HG03139 (cell line): Measurements from ENCODE around the gene KCNG1.
"Not testable (repeated sequence)": the region's sequence is repeated elsewhere in the genome, so short reads cannot be mapped to it uniquely, and the experiment has no call there.

ENCODE experiments used
- ATAC-seq: cut with Tn5 transposase; IDR thresholded peaks from one replicate; pipeline ENCODE4 v1.9.1; 2021; ENCODE audit not compliant: unreplicated experiment

Gene KCNG1

GRCh38 chr20:50987493-50988210 lies 35.3 kb downstream of the KCNG1 start:
- ATAC-seq, result no peak

GRCh38 chr20:50983321-50983720 lies 39.6 kb downstream of the KCNG1 start:
- no peak for ATAC-seq

GRCh38 chr20:50982363-50982762 lies 40.5 kb downstream of the KCNG1 start:
- ATAC-seq, result no peak

GRCh38 chr20:50981714-50982048 lies 41.2 kb downstream of the KCNG1 start:
- no peak for ATAC-seq

- ATAC-seq, result no peak
These were observed 41.8 kb downstream of the KCNG1 start for GRCh38 chr20:50980851-50981713.

GRCh38 chr20:50980071-50980681 lies 42.7 kb downstream of the KCNG1 start:
- ATAC-seq, result no peak

GRCh38 chr20:50978533-50978932 lies 44.4 kb downstream of the KCNG1 start:
- not testable (repeated sequence) for ATAC-seq

GRCh38 chr20:50977066-50978021 lies 45.6 kb downstream of the KCNG1 start:
- no peak for ATAC-seq

- ATAC-seq, result no peak
These were observed 47.1 kb downstream of the KCNG1 start for GRCh38 chr20:50975701-50976330.

- ATAC-seq, result no peak
These were observed 53.0 kb downstream of the KCNG1 start for GRCh38 chr20:50969912-50970311.

GRCh38 chr20:50969435-50969834 lies 53.5 kb downstream of the KCNG1 start:
- ATAC-seq, result no peak

- ATAC-seq, result no peak
These were observed 54.6 kb downstream of the KCNG1 start for GRCh38 chr20:50968289-50968688.

GRCh38 chr20:50967586-50967985 lies 55.3 kb downstream of the KCNG1 start:
- ATAC-seq, result no peak

- no peak for ATAC-seq
These were observed 63.3 kb downstream of the KCNG1 start for GRCh38 chr20:50959543-50960126.

GRCh38 chr20:50958615-50959542 lies 64.0 kb downstream of the KCNG1 start, which contains the start of gene MOCS3:
MOCS3 (plus strand) TSS chr20:50958818; CDS start chr20:50958843, 25 bp downstream.
- peak; percentile 61 for ATAC-seq

- ATAC-seq, result peak; percentile 47
These were observed 64.9 kb downstream of the KCNG1 start, which contains the start of gene DPM1 for GRCh38 chr20:50957798-50958614. DPM1 (minus strand) TSS chr20:50958532; CDS start chr20:50958523, 9 bp downstream.

GRCh38 chr20:50957276-50957675 lies 65.6 kb downstream of the KCNG1 start:
- no peak for ATAC-seq

GRCh38 chr20:50953821-50954220 lies 69.1 kb downstream of the KCNG1 start:
- no peak for ATAC-seq
